K562 (cell line): ENCODE results near the gene DNAH1. TPM values are rescaled to one million over a fixed set of nuclear protein-coding genes. Genes with fewer than 3 reads are reported as not detected.

Experiments used
- BACH1 ChIP-seq: fragments of 200-800 bp; sonication (Bioruptor generic); IDR thresholded peaks from 2 replicates; pipeline ENCODE4 v1.6.1; 2016; ENCODE audit warnings: missing genetic modification characterization, missing compliant biosample characterization
- BCL6 ChIP-seq: fragments of 250-450 bp; sonication (Bioruptor Pico); IDR thresholded peaks from 2 replicates; pipeline ENCODE4 v1.4.0; 2020
- CC2D1A ChIP-seq: fragments of 450-650 bp; IDR thresholded peaks from 2 replicates; pipeline ENCODE4 v1.6.1; 2017; ENCODE audit warnings: mild to moderate bottlenecking
- CCNT2 ChIP-seq: IDR thresholded peaks from 2 replicates; pipeline ENCODE4 v1.6.1; 2011; ENCODE audit warnings: borderline replicate concordance, low read depth, mild to moderate bottlenecking, moderate library complexity, mixed read lengths, low read length; ENCODE audit not compliant: insufficient read length; ENCODE audit errors: extremely low read depth
- FOXP4 ChIP-seq: sonication (generic); formaldehyde crosslinking; IDR thresholded peaks from 2 replicates; pipeline ENCODE4 v1.8.0; 2022; ENCODE audit warnings: mild to moderate bottlenecking, missing genetic modification reagents, borderline replicate concordance
- LCOR ChIP-seq: sonication (generic); formaldehyde crosslinking; IDR thresholded peaks from 2 replicates; pipeline ENCODE4 v1.8.0; 2022; ENCODE audit warnings: mild to moderate bottlenecking, missing genetic modification reagents
- MXI1 ChIP-seq: IDR thresholded peaks from 2 replicates; pipeline ENCODE4 v1.6.1; 2011; ENCODE audit warnings: low read depth, mild to moderate bottlenecking, improper control_type of control experiment, low read length
- NUFIP1 ChIP-seq: fragments of 450-650 bp; IDR thresholded peaks from 2 replicates; pipeline ENCODE4 v1.6.1; 2018; ENCODE audit not compliant: partially characterized antibody
- POLR3A ChIP-seq: IDR thresholded peaks from 2 replicates; pipeline ENCODE4 v1.6.1; 2011; ENCODE audit warnings: borderline replicate concordance, mild to moderate bottlenecking, moderate library complexity; ENCODE audit not compliant: insufficient read length, insufficient read depth; ENCODE audit errors: extremely low read depth
- PYGO2 ChIP-seq: fragments of 450-650 bp; IDR thresholded peaks from 2 replicates; pipeline ENCODE4 v1.6.1; 2016; ENCODE audit warnings: mild to moderate bottlenecking, missing genetic modification characterization, moderate library complexity, missing compliant biosample characterization
- RBM14 ChIP-seq: fragments of 200-400 bp; formaldehyde crosslinking; IDR thresholded peaks from 2 replicates; pipeline ENCODE4 v1.6.1; 2018; ENCODE audit warnings: low read depth, mild to moderate bottlenecking, low read length, moderate library complexity, borderline replicate concordance; ENCODE audit not compliant: insufficient read depth
- SRSF9 ChIP-seq: fragments of 200-400 bp; formaldehyde crosslinking; IDR thresholded peaks from 2 replicates; pipeline ENCODE4 v1.6.1; 2017; ENCODE audit warnings: low read depth, low read length, borderline replicate concordance
- TCF3 ChIP-seq: sonication (generic); formaldehyde crosslinking; IDR thresholded peaks from 2 replicates; pipeline ENCODE4 v1.4.0; 2020; ENCODE audit warnings: mild to moderate bottlenecking, missing genetic modification reagents
- TEAD2 ChIP-seq: fragments of 450-650 bp; IDR thresholded peaks from 2 replicates; pipeline ENCODE4 v1.6.1; 2016; ENCODE audit warnings: missing genetic modification characterization, control low read depth, missing compliant biosample characterization
- ZFP91 ChIP-seq: sonication (generic); formaldehyde crosslinking; IDR thresholded peaks from 2 replicates; pipeline ENCODE4 v1.8.0; 2022; ENCODE audit warnings: mild to moderate bottlenecking, missing genetic modification reagents
- ZNF175 ChIP-seq: fragments of 200-800 bp; sonication (Bioruptor generic); IDR thresholded peaks from 2 replicates; pipeline ENCODE4 v1.6.1; 2016; ENCODE audit warnings: low read depth, mild to moderate bottlenecking, missing genetic modification characterization, missing compliant biosample characterization
- ZNF444 ChIP-seq: fragments of 250-450 bp; sonication (Bioruptor Pico); IDR thresholded peaks from 2 replicates; pipeline ENCODE4 v1.4.0; 2020; ENCODE audit warnings: mild to moderate bottlenecking, moderate library complexity
- ZNF507 ChIP-seq: conservative IDR thresholded peaks from 2 replicates; pipeline ENCODE4 v1.6.1; 2017; ENCODE audit warnings: missing genetic modification characterization, missing compliant biosample characterization
- ZNF561 ChIP-seq: fragments of 450-650 bp; formaldehyde crosslinking; conservative IDR thresholded peaks from 2 replicates; pipeline ENCODE4 v1.4.0; 2020; ENCODE audit warnings: mild to moderate bottlenecking, moderate library complexity
- ZNF609 ChIP-seq: sonication (generic); formaldehyde crosslinking; IDR thresholded peaks from 2 replicates; pipeline ENCODE4 v1.8.1; 2023; ENCODE audit warnings: missing genetic modification reagents, mild to moderate bottlenecking, borderline replicate concordance
- polyA plus RNA-seq, 8 experiments: library from polyadenylated mRNA; depleted of rRNA in 4 of 8; stranded (reverse) in 5 of 8; unstranded in 3 of 8; fragments of >200 nt; fragmentation: Nextera tagmentation in 2 of 8; fragmentation: Illumina TruSeq in 1 of 8; extraction: Ambion mirVana in 2 of 8; extraction: Trizol in 1 of 8; gene quantifications; 2 replicates each; pipeline versions ENCODE4 v1.2.1 to v1.2.3, GENCODE V29; 2011 to 2014; ENCODE audit warnings: inconsistent platforms in 1 of 8, missing spikeins in 1 of 8
- total RNA-seq, 7 experiments: library from RNA; depleted of rRNA in 6 of 7; stranded (reverse); fragments of >200 nt in 6 of 7; fragmentation: Illumina TruSeq in 2 of 7; extraction: Trizol in 2 of 7; gene quantifications; 2 replicates each; pipeline versions ENCODE4 v1.2.1 to v1.2.3, GENCODE V29; 2011 to 2021; ENCODE audit warnings: low replicate concordance in 1 of 7

DNAH1 gene
- total and polyA plus RNA-seq, 9 of the 15 experiments (the other 6 are each of a cell fraction or from before 2014, with no cell fraction given): 0.04 to 0.84 (median 0.50) TPM

GRCh38 chr3:52299879-52300611, 16.1 kb upstream of the DNAH1 start (continued):
- TF ChIP-seq ZNF609 (CRISPR knock-in tag): no peak
- TF ChIP-seq BCL6 (CRISPR knock-in tag): no peak
- TF ChIP-seq POLR3A: no peak
- no peak for TF ChIP-seq FOXP4
- no peak for TF ChIP-seq MXI1
- no peak for TF ChIP-seq ZNF561 (CRISPR knock-in tag)
- no peak for TF ChIP-seq BACH1 (tag)
- no peak for TF ChIP-seq NUFIP1
- TF ChIP-seq ZNF507 (tag): no peak
- TF ChIP-seq CCNT2: peak; percentile 71
- no peak for TF ChIP-seq SRSF9
- peak; percentile 19; the same call in 1 of the 2 replicates for TF ChIP-seq ZNF175 (CRISPR knock-in tag)
- TF ChIP-seq ZNF444 (CRISPR knock-in tag): no peak
- no peak for TF ChIP-seq ZFP91
- TF ChIP-seq TEAD2 (tag): no peak
- TF ChIP-seq RBM14: no peak
- TF ChIP-seq LCOR (CRISPR knock-in tag): no peak; the same call in 1 of the 2 replicates
- TF ChIP-seq PYGO2: no peak
- no peak for TF ChIP-seq CC2D1A
- peak; percentile 90 for TF ChIP-seq TCF3
